SK-N-SH (cell line): ENCODE measurements around the gene FHOD3. TPM values are rescaled to one million over a fixed set of nuclear protein-coding genes. Genes with fewer than 3 reads are reported as not detected.

ENCODE experiments used
- CTCF ChIA-PET: fragments of 300-600, 350-600 bp; formaldehyde crosslinking; extraction: SDS; loops from one replicate; lab custom pipeline; 2021; lab: Yijun Ruan, JAX
- POLR2A ChIA-PET: fragments of 350-600 bp; sonication (Branson Sonifier 250); formaldehyde crosslinking; extraction: SDS; loops from one replicate; lab custom pipeline; 2020; ENCODE audit warnings: antibody characterized with exemption, inconsistent platforms; lab: Yijun Ruan, JAX
- DNase-seq: peaks from one replicate; pipeline ENCODE4 v3.0.0; 2012
- H2AFZ ChIP-seq: fragments of 200-600 bp; sonication (generic); 2 replicates; pipeline ENCODE4 v1.8.1; 2016; ENCODE audit warnings: antibody characterized with exemption, mild to moderate bottlenecking, low read depth
- H3F3A ChIP-seq: fragments of 200-600 bp; sonication (generic); replicated peaks from 2 replicates; pipeline ENCODE3; 2016; ENCODE audit warnings: antibody characterized with exemption, mild to moderate bottlenecking; ENCODE audit not compliant: insufficient read depth
- H3K27ac ChIP-seq, 2 experiments: fragments of 200-500 bp in 1 of 2; fragments of 200-600 bp in 1 of 2; sonication (Bioruptor generic) in 1 of 2; sonication (generic), shearing (Covaris generic) in 1 of 2; 2 replicates each; pipeline versions ENCODE4 v1.5.1 to v1.6.1; 2014 to 2016; ENCODE audit warnings: low read depth in 2 of 2, inconsistent platforms in 1 of 2, low read length in 1 of 2, mild to moderate bottlenecking in 1 of 2, mixed read lengths in 1 of 2
- H3K27me3 ChIP-seq: fragments of 200-600 bp; sonication (generic), shearing (Covaris generic); 2 replicates; pipeline ENCODE4 v1.6.1; 2016; ENCODE audit warnings: mixed run types; ENCODE audit not compliant: insufficient read depth
- H3K36me3 ChIP-seq, 2 experiments: fragments of 200-500 bp in 1 of 2; fragments of 200-600 bp in 1 of 2; sonication (Bioruptor generic) in 1 of 2; sonication (generic) in 1 of 2; replicated peaks in 1 of 2; 2 replicates each; pipeline versions ENCODE3 to v1.5.1; 2014 to 2016; ENCODE audit warnings: low read length in 1 of 2, mild to moderate bottlenecking in 1 of 2; ENCODE audit not compliant: insufficient read depth in 2 of 2, control insufficient read depth in 1 of 2
- H3K4me1 ChIP-seq, 2 experiments: fragments of 200-500 bp in 1 of 2; fragments of 200-600 bp in 1 of 2; sonication (Bioruptor generic) in 1 of 2; sonication (generic), shearing (Covaris generic) in 1 of 2; 2 replicates each; pipeline versions ENCODE4 v1.5.1 to v1.6.1; 2014 to 2016; ENCODE audit warnings: low read depth in 1 of 2, low read length in 1 of 2, mixed run types in 1 of 2; ENCODE audit not compliant: insufficient read depth in 2 of 2, control insufficient read depth in 1 of 2
- H3K4me2 ChIP-seq: fragments of 200-600 bp; sonication (generic), shearing (Covaris generic); 2 replicates; pipeline ENCODE4 v1.6.1; 2017; ENCODE audit warnings: mixed run types
- H3K4me3 ChIP-seq, 2 experiments: fragments of 200-500 bp in 1 of 2; fragments of 200-600 bp in 1 of 2; sonication (Bioruptor generic) in 1 of 2; sonication (generic), shearing (Covaris generic) in 1 of 2; 2 replicates each; pipeline versions ENCODE4 v1.5.1 to v1.8.1; 2014 to 2016; ENCODE audit warnings: low read depth in 2 of 2, inconsistent platforms in 1 of 2, low read length in 1 of 2, mild to moderate bottlenecking in 1 of 2, mixed read lengths in 1 of 2, moderate library complexity in 1 of 2
- H3K79me2 ChIP-seq: fragments of 200-600 bp; sonication (generic); 2 replicates; pipeline ENCODE4 v1.8.1; 2017; ENCODE audit warnings: mild to moderate bottlenecking; ENCODE audit not compliant: insufficient read depth
- H3K9ac ChIP-seq: fragments of 200-600 bp; sonication (generic); 2 replicates; pipeline ENCODE4 v1.6.1; 2017; ENCODE audit warnings: mixed run types
- H3K9me2 ChIP-seq: fragments of 200-600 bp; sonication (generic); 2 replicates; pipeline ENCODE4 v1.6.1; 2017; ENCODE audit warnings: mixed run types
- H3K9me3 ChIP-seq: fragments of 200-600 bp; sonication (generic); 2 replicates; pipeline ENCODE4 v1.6.1; 2017; ENCODE audit warnings: mixed run types, mild to moderate bottlenecking, moderate library complexity
- H4K20me1 ChIP-seq: fragments of 200-600 bp; sonication (generic); 2 replicates; pipeline ENCODE4 v1.6.1; 2017; ENCODE audit warnings: mild to moderate bottlenecking, mixed run types; ENCODE audit not compliant: insufficient read depth
- ELF1 ChIP-seq: IDR thresholded peaks from 2 replicates; pipeline ENCODE4 v1.4.0; 2012
- EP300 ChIP-seq, 2 experiments: IDR thresholded peaks; 2 replicates each; pipeline versions ENCODE4 v1.4.0 to v1.6.1; 2012; ENCODE audit warnings: borderline replicate concordance in 1 of 2, low read depth in 1 of 2, low read length in 1 of 2
- FOXJ3 ChIP-seq: sonication (generic); formaldehyde crosslinking; IDR thresholded peaks from 2 replicates; pipeline ENCODE4 v1.5.1; 2020; ENCODE audit warnings: mild to moderate bottlenecking, missing genetic modification reagents
- JUND ChIP-seq: IDR thresholded peaks from 2 replicates; pipeline ENCODE4 v1.4.0; 2012
- MEF2A ChIP-seq: IDR thresholded peaks from 2 replicates; pipeline ENCODE4 v1.4.0; 2012; ENCODE audit warnings: low read depth, borderline replicate concordance
- RXRA ChIP-seq: IDR thresholded peaks from 2 replicates; pipeline ENCODE4 v1.4.0; 2012; ENCODE audit warnings: low read depth, mild to moderate bottlenecking, borderline replicate concordance
- TCF12 ChIP-seq: IDR thresholded peaks from 2 replicates; pipeline ENCODE4 v1.4.0; 2012
- WGBS: methylation state at CpG from one replicate; pipeline ENCODE4 v1.1.6; 2017; ENCODE audit warnings: low lambda C conversion rate; 5-methylcytosine and 5-hydroxymethylcytosine counted together
- polyA plus RNA-seq, 3 experiments: library from polyadenylated mRNA; depleted of rRNA; stranded (reverse); fragments of >200 nt; gene quantifications; 2 replicates each; pipeline ENCODE4 v1.2.3, GENCODE V29; 2012
- TF ChIP-seq, protein P1 (sequence below): fragments of 200-600 bp; sonication (generic); IDR thresholded peaks from 2 replicates; pipeline ENCODE4 v1.6.1; 2017; ENCODE audit warnings: antibody characterized with exemption, mild to moderate bottlenecking, moderate library complexity
- TF ChIP-seq, protein P2 (sequence below): IDR thresholded peaks from 2 replicates; pipeline ENCODE4 v1.4.0; 2012; ENCODE audit warnings: low read depth, borderline replicate concordance

Gene FHOD3
- polyA plus RNA-seq, 1 of the 3 experiments (the other 2 are of a cell fraction): 10.9 TPM

DNA sequence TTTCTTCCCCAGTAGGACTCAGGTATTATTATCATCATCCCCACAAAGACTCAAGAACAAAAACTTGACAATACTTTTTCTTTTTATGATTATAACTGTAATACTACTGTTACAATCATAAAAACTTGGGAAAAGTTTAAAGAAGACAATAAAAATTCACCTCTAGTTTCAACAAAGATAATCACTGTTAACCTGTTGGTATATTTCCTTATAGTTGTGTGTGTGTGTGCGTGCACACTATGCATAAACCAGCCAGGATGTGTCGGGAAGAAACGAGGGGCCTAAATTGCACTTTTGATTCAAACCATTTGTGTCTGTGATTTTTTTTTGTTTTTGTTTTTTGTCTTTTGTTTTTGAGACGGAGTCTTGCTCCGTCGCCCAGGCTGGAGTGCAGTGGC, 298.3 kb downstream of the FHOD3 start (continued):
- TF ChIP-seq, protein P1, sequence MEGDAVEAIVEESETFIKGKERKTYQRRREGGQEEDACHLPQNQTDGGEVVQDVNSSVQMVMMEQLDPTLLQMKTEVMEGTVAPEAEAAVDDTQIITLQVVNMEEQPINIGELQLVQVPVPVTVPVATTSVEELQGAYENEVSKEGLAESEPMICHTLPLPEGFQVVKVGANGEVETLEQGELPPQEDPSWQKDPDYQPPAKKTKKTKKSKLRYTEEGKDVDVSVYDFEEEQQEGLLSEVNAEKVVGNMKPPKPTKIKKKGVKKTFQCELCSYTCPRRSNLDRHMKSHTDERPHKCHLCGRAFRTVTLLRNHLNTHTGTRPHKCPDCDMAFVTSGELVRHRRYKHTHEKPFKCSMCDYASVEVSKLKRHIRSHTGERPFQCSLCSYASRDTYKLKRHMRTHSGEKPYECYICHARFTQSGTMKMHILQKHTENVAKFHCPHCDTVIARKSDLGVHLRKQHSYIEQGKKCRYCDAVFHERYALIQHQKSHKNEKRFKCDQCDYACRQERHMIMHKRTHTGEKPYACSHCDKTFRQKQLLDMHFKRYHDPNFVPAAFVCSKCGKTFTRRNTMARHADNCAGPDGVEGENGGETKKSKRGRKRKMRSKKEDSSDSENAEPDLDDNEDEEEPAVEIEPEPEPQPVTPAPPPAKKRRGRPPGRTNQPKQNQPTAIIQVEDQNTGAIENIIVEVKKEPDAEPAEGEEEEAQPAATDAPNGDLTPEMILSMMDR: no peak
- TF ChIP-seq RXRA (no peak), FOXJ3 (CRISPR knock-in tag) (no peak)

DNA sequence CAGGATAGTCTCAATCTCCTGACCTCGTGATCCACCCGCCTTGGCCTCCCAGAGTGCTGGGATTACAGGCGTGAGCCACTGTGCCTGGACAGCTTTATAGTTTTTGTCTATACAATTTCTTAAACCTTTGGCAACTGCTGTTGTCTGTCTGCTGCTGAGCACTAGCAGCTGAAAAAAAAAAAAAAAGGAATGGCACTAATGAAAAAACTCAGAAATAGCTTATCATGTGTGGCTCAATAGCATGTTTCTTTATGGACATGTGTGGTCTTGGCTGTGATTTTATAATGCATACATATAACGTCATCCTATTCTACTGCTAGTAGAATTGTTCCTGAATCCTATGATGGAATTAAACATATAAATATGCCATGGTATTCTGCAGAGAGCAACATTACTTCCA, 300.1 kb downstream of the FHOD3 start:
- no peak overlapping the region for H2AFZ ChIP-seq
- CTCF ChIA-PET: no interaction called here
- H3K9me3 ChIP-seq: no peaks in the 10 kb centered on the region

More for the DNA sequence above, 300.1 kb downstream of the FHOD3 start:
- no peak overlapping the region for H3K27ac ChIP-seq
- no peak overlapping the region for H3K4me3 ChIP-seq
- no peak for DNase-seq
- WGBS: 91% methylated on average over 4 of the region's 4 CpGs
- TF ChIP-seq RXRA (no peak), EP300 (IDR thresholded peaks at IDR 0.05; ENCODE audit: borderline replicate concordance in 1 of 2, low read depth in 1 of 2, low read length in 1 of 2) (no peak), JUND (no peak), ELF1 (no peak), MEF2A (no peak), TCF12 (no peak)
- TF ChIP-seq, protein P2, sequence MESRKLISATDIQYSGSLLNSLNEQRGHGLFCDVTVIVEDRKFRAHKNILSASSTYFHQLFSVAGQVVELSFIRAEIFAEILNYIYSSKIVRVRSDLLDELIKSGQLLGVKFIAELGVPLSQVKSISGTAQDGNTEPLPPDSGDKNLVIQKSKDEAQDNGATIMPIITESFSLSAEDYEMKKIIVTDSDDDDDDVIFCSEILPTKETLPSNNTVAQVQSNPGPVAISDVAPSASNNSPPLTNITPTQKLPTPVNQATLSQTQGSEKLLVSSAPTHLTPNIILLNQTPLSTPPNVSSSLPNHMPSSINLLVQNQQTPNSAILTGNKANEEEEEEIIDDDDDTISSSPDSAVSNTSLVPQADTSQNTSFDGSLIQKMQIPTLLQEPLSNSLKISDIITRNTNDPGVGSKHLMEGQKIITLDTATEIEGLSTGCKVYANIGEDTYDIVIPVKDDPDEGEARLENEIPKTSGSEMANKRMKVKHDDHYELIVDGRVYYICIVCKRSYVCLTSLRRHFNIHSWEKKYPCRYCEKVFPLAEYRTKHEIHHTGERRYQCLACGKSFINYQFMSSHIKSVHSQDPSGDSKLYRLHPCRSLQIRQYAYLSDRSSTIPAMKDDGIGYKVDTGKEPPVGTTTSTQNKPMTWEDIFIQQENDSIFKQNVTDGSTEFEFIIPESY: no peak
- TF ChIP-seq, protein P1: no peak
- no peaks in the 10 kb centered on the region for H4K20me1 ChIP-seq
- no peaks in the 10 kb centered on the region for H3K27me3 ChIP-seq
- H3K4me2 ChIP-seq: no peak overlapping the region
- POLR2A ChIA-PET: no interaction called here
- H3F3A ChIP-seq: no peaks in the 10 kb centered on the region
- no peak overlapping the region for H3K9ac ChIP-seq
- H3K79me2 ChIP-seq: no peaks in the 10 kb centered on the region
- H3K9me2 ChIP-seq: no peaks in the 10 kb centered on the region
- H3K4me1 ChIP-seq: peaks cover 0 to 2% of the 10 kb centered on the region in 2 experiments; a peak in 1 of 4 replicates
- H3K36me3 ChIP-seq: peaks cover 0 to 7% of the 10 kb centered on the region in 2 experiments
